CD4-positive, alpha-beta T cell treated with Interleukin-10 for 1 hour (primary cell): ENCODE results near the gene CDH19.

ENCODE experiments used
- DNase-seq: peaks from one replicate; pipeline ENCODE4 v3.0.0-alpha.2; 2020

CDH19 gene, protein sequence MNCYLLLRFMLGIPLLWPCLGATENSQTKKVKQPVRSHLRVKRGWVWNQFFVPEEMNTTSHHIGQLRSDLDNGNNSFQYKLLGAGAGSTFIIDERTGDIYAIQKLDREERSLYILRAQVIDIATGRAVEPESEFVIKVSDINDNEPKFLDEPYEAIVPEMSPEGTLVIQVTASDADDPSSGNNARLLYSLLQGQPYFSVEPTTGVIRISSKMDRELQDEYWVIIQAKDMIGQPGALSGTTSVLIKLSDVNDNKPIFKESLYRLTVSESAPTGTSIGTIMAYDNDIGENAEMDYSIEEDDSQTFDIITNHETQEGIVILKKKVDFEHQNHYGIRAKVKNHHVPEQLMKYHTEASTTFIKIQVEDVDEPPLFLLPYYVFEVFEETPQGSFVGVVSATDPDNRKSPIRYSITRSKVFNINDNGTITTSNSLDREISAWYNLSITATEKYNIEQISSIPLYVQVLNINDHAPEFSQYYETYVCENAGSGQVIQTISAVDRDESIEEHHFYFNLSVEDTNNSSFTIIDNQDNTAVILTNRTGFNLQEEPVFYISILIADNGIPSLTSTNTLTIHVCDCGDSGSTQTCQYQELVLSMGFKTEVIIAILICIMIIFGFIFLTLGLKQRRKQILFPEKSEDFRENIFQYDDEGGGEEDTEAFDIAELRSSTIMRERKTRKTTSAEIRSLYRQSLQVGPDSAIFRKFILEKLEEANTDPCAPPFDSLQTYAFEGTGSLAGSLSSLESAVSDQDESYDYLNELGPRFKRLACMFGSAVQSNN

DNA sequence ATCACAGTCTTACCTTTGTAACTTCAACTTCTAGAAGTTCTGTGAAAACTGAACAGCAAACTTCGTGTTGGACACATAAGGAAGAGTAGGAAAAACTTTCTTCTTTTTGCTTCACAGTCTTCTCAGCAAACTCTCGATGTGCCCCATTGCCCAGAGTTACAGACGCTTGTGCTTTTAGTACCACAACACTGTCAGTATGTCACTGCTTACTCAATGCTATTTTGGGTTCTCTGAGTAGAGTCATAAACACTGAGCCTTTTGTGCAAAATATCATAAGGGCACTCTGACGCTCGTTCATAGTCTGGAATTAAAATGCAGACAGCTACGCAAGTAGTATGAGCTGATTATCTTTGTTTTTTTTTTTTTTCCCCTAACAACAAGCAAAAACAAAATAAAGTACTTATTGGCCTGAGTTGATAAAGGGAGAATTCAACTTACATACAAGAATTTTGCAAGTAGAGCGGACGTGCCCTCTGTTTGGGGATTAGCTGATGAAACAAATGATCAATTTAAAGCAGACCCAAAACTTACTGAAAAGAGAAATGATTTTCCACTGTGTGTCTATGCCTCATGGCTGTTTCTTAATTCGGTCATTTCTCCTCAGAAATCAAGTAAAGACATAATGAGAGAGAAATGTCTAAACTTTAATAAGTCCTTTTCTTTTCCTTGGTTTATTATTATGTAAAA lies at the start of gene CDH19:
TSS of gene CDH19 (minus strand) at position 150 of the 687 bp plus-strand sequence. CDS start 31,886 bp downstream, outside the sequence.
- DNase-seq: no peak

DNA sequence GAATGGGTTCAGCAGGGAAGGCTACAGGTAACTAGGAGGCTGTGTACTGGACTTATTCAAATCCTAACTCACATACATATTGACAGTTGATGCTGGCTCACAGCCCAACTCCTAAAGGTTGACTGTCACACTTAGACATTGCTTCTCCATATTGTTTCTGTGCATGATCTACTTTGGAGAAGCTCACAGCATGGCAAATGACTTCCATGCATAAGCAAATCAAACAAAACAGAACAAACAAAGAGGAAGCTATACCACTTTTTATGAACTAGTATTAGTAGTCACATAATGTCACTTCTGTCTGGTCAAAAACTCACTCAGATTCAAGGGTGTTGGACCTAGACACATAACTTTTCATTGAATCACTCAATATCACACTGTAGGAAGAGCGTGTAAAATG lies 43.8 kb upstream of the CDH19 start:
- DNase-seq: no peak

DNA sequence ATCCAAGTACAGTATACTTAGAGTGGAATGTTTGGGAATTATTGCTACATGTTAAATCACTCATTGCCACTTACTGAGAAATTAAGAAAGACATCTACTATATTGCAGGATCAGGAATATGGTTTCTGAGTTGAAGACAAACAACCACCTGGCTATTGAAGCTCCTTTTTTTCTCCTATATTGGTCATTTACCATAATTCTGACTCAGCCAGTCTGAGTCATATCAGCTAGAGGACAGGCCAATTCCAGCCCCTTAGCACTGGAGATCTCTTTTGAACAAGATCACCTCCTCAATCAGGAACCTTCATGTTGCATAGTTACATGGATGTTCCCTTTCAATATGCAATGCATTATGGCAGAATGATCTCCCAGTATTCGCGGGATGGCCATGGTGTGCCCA lies 42.7 kb upstream of the CDH19 start:
- DNase-seq: no peak

DNA sequence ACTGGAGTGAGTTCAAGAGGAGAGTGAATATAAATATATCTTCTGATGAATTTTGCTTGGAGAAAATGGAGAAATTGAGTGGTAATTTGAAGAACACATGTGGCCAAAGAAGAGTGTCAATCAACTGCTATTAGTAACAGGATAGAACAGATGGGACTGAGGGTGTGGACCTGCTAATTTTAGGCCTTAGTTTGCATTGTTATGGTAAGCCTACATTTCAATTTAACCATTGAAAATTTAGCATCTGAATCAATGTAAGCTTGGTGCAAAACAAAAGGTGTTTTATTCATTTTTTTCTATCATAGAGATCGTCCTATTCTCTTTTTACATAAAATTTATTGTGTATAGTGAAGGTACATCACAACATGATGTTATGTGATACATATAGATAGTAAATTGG lies 42.1 kb upstream of the CDH19 start:
- DNase-seq: no peak

DNA sequence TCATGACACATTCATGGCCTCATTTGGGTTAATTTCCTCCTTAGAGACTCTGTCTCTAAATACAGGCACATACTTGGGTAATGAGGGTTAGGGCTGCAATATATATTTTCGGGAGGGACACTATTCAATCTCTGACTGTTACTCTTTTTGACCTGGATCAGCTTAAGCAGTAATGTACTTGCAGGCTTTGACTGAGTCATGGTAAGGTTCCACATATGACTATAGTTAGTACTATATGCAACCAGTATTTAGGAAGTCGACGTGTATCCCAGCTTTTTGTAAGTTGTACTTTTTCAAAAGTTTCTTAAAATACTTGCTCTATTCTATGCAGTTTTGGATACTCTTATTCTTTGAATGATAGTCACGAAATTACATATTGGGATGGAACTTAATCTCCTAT lies 37.2 kb upstream of the CDH19 start:
- no peak for DNase-seq

DNA sequence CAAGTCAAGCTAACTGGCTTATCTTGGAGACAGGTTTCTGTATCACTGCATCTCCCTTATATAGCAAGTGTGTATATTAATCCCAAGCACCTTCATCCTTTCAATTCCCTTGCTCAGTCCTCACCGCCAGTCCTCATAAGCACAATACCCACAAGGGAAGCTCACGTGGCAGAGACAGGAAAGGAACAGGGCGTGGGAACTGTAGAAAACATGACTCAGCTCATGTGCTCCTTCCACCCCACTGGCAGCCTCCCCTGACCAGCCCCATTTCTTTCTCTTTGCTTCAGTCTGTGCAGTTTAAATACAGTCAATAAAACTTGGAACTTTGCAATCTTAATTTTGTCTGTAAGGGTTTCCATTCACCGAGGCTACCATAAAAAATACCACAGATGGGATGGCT lies 36.5 kb upstream of the CDH19 start:
- DNase-seq: no peak

DNA sequence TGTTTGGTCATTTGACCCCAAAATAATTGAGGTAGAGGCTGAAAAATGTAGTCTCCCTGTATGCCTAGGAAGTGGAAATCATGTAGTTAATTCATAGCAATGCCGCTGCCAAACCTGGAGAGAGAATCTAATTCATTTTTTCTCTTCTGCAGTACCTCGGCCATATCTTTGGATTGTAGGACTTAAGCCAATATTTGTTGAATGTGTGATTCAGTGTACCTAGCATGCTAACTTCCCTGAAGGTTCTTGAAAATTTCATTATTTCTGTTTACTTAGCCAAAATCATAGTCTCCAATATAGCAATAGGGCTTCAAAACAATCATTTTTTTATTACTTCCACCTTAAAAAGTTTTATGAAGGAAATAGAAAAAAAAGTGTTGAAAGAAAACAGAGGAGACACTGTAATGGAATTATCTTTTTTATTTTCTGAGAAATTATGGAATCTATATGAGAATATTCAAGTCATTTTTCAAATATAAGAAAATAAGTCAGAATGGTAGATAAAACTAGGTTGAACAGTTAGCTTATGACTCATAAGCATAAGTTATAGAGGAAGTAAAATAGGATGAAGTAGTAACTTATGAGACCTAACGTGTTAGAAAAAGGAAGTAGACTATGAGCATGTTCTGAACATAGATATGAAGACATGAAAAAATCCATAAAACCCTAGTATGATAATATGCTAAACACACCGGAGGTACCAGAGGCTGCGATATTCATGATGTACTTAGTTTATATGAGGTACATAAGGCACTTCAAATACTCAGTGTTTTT lies 35.2 kb upstream of the CDH19 start:
- no peak for DNase-seq

DNA sequence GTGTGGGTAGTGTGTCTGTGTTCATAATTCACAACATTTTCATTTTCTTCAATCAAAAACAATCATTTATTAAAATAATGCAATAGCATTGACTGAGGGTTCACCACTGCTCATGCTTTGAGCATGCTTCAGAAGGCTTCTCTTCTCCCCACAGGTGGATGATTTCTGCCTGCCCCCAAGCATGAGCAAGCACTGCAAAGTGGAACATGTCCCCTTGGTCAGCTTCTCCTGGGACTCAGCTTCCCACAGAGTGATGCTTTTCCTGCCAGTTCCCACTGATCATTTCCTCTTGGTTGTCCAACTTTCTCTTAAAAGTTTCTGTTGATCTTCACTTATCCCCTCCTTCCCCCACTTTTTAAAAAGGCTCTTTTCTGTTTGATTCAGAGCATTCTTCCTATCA lies 31.5 kb upstream of the CDH19 start:
- DNase-seq: no peak

DNA sequence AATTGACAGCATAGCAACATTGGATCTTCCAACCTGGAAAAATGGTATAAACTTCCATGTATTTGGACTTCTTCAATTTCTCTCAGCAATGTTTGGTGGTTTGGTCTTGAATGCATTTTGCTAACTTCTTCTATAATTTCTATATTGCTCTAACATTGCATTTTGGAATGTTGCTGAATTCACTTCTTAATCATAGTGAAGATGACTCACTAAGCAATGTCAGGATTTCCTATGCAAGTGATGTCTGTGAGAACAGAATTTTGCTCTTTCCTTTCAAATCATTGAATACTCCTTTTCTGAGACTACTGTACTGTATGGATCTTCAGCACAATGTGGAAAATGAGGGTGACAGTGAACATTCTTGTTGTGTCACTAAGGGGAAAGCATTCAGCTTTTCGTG lies 28.9 kb upstream of the CDH19 start:
- no peak for DNase-seq

DNA sequence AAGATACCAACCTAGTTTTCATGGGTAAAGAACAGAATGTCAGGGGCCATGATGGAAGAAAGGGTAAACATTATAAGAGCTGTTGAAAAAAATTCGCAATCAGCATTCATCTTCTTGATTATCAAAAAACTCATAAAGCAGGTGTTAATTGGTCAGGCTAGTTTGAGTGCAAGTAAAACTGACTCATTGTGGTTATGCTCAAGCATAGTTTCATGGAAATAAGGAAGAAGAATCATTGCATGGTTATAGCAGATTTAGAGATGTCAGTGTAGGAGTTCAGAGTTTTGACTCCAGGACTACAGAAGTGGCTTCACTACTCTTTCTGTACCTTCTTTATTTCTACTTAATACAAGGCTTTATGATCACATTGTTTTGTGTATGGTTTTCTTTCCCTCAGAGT lies 26.9 kb upstream of the CDH19 start:
- no peak for DNase-seq

DNA sequence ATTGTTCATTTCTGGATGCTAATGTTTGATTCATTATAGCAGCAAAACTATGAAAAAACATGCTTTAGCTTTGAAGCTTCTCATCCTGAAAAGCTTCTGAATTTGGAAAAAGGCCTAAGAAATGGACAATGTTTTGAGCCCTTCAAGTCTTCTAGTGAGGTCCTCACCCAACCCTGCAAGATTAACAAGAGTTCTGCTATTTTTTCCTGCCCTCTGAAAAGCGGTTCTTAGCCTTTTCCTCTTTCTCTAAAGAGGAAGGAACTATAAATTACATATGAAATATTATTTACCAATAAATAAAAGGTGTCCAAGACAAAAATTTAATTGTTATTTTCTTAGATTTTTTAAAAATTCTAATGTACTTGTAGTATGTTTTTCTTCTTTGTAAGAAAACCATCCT lies 19.9 kb upstream of the CDH19 start:
- no peak for DNase-seq

DNA sequence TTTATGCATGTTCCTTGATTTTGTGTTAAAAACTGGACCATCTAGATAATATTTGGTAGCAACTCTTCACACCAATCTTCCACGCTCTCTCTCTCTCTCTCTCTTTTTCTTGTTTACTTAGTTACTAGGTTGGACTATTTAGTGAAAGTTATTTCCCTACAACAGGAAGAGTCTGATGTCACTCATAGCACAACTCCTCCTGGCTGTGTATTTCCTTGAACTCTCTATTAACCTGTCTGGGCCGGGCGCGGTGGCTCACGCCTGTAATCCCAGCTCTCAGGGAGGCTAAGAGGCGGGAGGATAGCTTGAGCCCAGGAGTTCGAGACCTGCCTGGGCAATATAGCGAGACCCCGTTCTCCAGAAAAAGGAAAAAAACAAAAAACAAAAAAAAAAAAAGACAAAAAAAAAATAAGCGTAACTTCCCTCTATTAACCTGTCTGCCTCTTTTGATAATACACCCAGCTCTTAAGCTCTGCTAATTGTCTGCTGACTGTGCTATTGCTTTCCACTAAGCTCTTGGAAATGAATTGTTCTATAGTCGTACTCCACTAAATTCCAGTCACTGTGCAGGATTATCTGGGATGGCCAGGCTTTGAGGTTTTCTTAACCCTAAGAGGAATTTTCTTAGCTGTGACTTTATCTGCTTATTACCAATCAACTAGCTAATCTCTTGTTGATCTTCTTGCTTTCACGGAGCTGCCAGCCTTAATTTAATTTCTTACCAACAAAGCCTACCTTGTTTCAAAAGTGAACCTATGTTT lies 18.1 kb upstream of the CDH19 start:
- DNase-seq: no peak

DNA sequence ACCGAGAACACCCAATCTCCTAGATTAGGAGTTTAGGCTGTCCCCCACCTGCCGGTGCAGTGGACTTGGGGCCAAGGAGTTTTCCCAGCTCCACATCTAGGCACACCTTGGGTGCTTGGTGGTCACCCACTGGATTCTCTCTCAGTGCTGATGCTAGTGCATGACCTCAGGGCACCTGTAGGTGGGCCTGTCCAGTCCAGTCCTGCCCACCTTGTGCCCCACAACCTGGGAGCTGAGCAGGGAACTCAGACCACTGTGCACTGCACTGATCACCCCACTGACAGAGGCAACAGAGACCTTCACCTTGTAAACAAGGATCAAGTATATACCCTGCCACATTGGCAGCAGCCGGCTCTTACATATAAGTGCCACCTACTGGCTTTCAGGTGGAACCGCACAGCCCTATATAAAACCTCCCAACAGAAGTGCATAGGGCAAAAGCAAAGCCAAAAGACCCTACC lies 12.7 kb upstream of the CDH19 start:
- DNase-seq: no peak

DNA sequence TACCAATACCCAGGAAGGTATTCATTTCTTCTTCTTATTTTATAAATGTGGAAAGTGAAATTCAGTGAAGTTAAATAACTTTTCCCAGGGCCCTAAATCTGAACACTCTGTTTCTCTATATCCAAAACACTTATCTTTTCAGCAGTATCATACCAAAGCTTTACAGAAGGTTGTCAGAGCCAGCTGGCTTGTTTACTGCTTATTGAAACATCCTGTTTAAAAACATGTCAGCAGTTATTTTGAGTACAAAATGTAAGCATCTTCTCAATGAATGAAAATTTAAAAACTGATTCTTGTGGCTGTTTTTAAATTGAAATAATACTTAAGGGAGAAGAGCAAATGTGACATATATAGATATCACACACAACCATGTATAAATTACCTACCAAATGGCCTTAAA lies 11.3 kb upstream of the CDH19 start:
- no peak for DNase-seq

DNA sequence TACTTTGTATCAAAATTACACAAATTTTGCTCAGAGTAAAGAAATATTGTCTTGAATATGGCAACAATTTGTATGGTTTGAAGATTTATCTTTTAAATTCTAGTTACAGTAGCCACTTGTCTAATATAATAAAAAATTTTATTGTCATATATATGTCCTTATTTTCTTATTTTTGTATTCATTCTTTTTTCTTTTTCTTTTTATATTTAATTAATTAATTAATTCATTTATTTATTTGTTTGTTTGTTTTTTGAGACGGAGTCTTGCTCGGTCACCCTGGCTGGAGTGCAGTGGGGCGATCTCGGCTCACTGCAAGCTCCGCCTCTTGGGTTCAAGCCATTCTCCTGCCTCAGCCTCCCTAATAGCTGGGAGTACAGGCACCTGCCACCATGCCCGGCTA lies 3.7 kb upstream of the CDH19 start:
- no peak for DNase-seq

DNA sequence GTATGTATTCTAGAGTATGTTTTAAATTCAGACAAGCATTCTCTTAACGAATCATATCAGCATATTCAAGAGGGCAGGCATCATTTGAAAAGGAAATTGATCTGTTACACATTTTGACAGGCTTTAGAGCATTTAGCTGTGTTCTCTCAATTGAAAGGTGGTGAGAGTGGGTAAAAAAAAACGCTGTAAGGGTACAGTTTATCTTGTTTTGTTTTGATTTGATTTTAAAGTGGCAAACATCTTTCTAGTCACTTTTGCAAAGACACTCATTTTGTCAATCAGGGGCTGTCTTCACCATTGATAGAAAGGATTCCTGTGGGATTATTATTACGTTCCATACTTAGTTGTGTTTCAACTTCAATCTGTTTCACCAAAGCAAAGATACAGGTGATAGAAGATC lies 2.2 kb downstream of the CDH19 start:
- no peak for DNase-seq

DNA sequence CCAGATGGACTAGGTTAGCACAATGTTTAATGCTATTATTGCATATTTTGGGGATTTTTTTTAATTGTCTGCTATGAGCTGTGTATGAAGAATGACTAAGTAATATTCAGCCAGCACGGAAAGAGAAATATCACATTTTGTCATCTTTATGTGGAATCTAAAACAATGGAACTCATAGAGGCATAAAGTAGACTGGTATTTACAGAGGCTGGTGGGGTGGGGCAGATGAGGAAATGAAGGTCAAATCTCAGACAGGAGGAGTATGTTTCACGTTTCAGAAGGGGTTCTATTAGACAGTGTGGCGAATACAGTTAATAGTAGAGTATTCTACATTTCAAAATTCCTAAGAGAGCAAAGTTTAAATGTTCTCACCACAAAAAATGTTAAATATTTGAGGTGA lies 4.7 kb downstream of the CDH19 start:
- DNase-seq: no peak

DNA sequence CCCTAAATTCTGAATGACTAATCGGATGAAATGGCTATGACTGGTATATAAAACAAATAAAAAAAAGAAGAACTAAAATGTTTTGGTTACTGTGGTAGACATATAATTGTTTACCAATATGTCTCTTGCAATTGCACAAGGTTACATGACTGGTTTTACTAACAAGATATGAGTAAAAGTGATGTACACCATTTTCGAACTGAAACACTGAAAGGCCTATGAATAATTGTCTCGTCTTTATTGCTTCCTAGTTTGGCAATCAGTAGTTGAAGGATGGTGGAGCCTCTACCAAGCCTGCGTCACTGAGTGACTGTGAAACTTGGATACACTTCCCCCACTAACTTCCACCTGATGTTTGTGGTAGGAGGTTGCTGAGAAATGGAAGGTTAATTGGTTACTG lies 16.5 kb downstream of the CDH19 start:
- no peak for DNase-seq

DNA sequence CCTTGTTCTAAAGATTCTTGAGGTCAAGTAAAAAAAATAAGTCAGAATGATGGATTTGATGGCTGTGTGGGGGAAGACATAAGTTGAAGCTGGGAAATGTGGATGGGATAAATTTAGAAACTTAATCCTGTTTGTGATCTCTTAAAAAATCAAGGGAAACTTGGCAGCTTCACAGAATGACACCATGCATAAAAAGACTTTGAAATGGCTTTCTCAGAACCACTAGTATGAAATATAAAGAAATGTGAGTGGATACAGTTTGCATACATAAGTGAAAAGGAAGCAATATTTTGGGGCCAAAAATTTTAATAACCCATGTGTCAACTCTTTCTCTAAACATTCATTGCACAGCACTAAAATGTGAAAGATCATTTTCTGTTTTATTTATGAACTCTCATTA lies 21.7 kb downstream of the CDH19 start:
- no peak for DNase-seq

DNA sequence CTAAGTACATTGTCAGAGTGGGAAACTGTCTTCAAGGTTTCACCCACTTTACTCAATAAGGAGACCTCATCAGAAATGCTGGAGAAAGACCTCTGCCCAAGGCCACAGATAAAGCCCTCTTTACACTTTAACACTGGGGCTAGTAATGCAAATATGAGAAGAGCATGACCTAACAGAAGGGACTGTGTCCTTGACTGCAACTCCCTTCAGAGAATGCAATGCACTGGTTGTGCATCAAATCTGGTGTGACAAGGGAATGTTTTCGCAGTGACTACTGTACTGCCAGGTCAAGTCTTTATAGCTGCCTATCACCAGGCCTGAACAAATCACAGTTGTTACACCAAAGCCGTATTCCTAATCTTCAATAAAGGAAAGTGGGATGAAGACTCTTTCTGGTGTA lies 28.6 kb downstream of the CDH19 start:
- no peak for DNase-seq

DNA sequence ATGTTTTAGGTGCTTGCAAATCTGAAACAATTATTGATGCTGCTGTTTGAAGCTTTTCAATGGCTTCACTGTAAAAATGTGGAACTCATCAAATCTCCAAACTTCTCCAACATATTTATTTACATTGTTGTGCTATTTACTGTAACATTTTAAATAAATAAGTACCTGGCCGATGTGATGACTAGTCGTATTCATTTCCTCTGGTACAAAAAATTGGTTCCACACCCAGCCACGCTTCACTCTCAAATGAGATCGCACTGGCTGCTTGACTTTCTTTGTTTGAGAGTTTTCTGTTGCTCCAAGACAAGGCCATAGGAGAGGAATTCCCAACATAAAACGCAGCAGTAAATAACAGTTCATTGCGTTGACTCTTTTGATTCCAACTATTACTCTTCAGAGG lies 32.0 kb downstream of the CDH19 start:
- no peak for DNase-seq

DNA sequence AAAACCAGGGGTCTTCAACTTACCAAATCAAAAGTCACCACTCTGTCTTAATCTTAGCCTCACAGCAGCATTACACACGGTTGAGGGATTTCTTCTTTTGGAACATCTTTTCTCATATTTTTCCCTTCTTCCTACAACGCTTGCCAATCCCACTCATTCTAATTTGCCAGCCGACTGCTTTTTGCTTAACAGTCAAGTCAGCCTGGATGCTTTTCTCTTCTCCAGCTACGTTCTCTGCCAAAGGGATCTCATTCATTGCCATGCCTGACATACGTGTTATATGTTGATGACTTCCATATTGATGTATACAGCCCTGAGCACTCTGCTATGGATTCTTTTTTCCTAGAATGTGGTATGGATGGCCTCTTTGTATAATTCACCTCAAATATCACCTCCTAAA lies 37.3 kb downstream of the CDH19 start:
- DNase-seq: no peak
